ENCODE data around the gene CAV3.
A peak's percentile ranks its signal among the peaks of the same experiment; 100 is the strongest.

CAV3 gene

GRCh38 chr3:8775602-8776001 is 42.0 kb downstream of the CAV3 start:
- DNase-seq (ENCODE audit: low read depth) = no peak
- H3K4me3 ChIP-seq (ENCODE audit: control insufficient read depth, low read depth, low read length) = no peak overlapping the region
- TF ChIP-seq CTCF (conservative IDR thresholded peaks at IDR 0.05; ENCODE audit: control insufficient read depth, insufficient read depth, low read depth, low read length) = no peak

GRCh38 chr3:8776406-8776805 is 42.8 kb downstream of the CAV3 start:
- no peak for TF ChIP-seq CTCF (conservative IDR thresholded peaks at IDR 0.05; ENCODE audit: control insufficient read depth, insufficient read depth, low read depth, low read length)
- DNase-seq (ENCODE audit: low read depth) = peak; percentile 79

DNA sequence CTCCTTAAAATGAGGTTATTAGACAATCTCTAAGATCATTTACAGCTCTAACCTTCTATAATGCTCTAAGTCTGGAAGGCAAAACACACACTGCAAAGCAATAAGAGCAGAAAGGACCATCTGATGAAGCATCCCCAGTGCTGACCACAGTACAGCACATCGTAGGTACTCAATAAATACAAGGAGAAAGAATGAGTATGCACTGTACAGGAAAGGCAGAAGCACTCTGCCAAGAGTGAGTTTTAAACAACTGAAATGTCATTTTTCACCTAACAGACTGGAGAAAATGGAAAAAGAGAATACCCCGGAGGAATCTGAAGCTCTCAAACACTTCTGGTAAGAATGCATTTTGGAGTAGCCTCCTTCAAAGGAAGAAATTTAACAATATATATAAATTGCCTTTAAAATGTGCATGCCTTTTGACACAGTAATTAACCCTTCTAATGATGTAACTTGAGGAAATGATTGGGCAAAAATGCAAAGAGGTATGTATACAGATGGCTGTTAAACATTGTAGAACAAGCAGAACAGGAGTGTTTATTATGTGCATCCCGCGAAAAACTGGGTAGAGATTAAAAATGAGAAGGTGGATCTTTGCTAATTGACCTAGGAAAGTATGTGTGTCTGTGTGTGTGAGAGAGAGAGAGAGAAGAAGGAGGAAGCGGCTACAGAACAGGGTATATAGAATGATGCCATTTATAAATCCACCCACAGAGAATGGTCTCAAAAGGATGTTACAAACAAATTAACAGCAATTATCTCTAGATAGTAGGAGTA is 43.8 kb downstream of the CAV3 start:
- TF ChIP-seq CTCF (conservative IDR thresholded peaks at IDR 0.05; ENCODE audit: control insufficient read depth, insufficient read depth, low read depth, low read length) = no peak
- H3K4me3 ChIP-seq (ENCODE audit: control insufficient read depth, low read depth, low read length) = no peak overlapping the region
- DNase-seq (ENCODE audit: low read depth) = no peak

More at GRCh38 chr3:8776406-8776805, 42.8 kb downstream of the CAV3 start:
- H3K4me3 ChIP-seq (ENCODE audit: control insufficient read depth, low read depth, low read length) = no peak overlapping the region

DNA sequence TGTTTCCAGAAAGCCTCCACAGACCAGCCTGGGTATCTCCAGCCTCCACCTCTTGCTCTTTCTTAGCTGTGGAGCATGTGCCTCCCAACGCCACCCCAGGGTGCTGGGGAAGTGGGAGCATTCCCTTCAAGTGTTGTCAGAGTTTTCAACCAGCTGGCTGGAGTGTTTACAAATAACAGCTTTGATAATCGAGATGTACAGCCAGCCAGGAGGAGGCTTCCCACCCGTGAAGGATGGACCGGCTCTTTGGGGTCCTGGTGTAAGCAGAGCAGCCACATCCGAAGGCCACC is 44.3 kb downstream of the CAV3 start:
- no peak for DNase-seq (ENCODE audit: low read depth)
- no peak overlapping the region for H3K4me3 ChIP-seq (ENCODE audit: control insufficient read depth, low read depth, low read length)
- TF ChIP-seq CTCF (conservative IDR thresholded peaks at IDR 0.05; ENCODE audit: control insufficient read depth, insufficient read depth, low read depth, low read length) = no peak

GRCh38 chr3:8778475-8778874 is 44.9 kb downstream of the CAV3 start:
- no peak for TF ChIP-seq CTCF (conservative IDR thresholded peaks at IDR 0.05; ENCODE audit: control insufficient read depth, insufficient read depth, low read depth, low read length)
- DNase-seq (ENCODE audit: low read depth) = no peak
- no peak overlapping the region for H3K4me3 ChIP-seq (ENCODE audit: control insufficient read depth, low read depth, low read length)

- no peak for TF ChIP-seq CTCF (conservative IDR thresholded peaks at IDR 0.05; ENCODE audit: control insufficient read depth, insufficient read depth, low read depth, low read length)
- DNase-seq (ENCODE audit: low read depth) = no peak
- H3K4me3 ChIP-seq (ENCODE audit: control insufficient read depth, low read depth, low read length) = no peak overlapping the region
Measured at GRCh38 chr3:8780279-8780678, 46.7 kb downstream of the CAV3 start.
